UCSD-AML1 (cell line): ENCODE data around the gene SEC62.
"Not testable (repeated sequence)": the region's sequence is repeated elsewhere in the genome, so short reads cannot be mapped to it uniquely, and the experiment has no call there.

Experiments
- DNase-seq: peaks from one replicate; lab custom pipeline; 2025; ENCODE audit not compliant: unreplicated experiment; lab: John Stamatoyannopoulos, UW

SEC62 gene

DNA sequence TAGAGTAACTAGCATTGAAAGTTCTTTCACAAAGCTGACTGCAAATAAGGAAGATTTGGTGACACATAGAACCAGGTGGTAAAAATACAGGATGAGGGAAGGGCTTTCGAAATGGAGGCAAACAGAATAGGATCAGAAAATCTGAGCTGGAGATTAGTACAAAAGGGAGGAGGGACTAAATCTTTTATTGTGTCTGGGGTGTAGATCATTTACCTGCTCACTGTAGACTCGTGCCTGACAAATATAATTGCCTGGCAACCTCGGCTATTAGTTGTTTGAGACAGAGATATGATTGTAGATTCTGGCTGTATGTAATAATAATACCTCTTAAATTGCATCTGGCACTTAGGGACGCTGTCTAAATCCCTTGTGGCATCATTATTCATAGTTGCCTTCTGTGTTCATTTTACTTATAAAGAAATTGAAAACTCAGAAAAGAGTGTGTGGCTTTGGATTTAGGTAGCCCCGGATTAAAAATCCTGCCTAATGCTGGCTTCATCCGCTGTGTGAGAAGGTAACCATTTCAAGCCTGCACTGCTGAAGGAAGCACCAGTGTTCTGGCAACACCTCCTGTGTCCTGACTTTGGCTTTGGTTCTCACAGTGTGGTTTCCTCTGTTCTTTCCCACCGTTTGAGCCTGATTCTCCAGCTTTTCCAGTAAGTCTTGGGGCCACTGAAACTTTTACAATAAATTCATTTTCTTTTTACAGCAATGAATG is 46.2 kb downstream of the SEC62 start:
- DNase-seq: no peak

DNA sequence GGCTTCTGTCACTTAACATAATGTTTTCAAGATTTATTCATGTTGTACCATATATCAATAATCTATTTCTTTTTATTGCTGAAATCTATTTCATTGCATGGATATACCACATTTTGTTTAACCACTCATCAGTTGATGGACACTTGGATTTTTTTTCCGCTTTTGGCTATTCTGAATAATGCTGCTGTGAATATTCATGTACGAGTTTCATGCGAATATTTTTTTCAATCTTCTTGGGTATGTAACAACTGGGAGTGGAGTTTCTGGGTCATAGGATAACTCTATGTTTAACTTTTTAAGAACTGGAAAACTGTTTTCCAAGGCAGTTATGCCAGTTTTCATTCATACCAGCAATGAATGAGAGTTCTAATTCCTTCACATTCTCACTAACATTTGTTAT is 49.5 kb downstream of the SEC62 start:
- no peak for DNase-seq

DNA sequence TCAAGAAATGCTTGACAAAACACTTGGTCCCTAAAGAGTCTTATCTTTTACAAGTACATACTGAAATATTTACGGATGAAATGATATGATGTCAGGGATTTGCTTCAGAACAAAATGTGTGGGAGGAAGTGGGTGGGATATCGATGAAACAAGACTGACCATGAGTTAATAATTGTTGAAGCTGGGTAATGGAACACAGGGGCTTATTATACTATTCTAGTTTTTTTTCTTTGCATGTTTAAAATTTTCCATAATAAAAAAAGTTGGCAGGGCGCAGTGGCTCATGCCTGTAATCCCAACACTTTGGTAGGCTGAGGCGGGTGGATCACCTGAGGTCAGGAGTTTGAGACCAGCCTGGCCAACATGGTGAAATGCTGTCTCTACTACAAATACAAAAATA is 52.7 kb downstream of the SEC62 start:
- DNase-seq: not testable (repeated sequence)

DNA sequence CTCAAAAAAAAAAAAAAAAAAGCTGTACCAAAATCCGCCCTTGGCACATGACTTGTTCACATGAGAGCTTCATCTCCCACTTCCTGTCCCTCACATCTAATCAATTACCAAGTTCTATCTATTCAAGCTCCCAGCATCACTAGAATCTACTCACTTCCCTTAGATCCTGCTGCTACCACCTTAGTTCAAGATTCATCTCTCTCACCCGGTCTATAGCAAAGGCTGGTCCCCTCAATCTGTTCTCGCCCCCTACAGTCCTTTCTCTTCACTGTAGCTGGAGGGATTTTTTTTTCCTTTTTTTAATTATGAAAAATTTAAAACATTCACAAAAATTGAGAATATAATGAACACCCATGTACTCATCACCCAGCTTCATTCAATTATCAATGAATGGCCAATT is 54.5 kb downstream of the SEC62 start:
- no peak for DNase-seq

DNA sequence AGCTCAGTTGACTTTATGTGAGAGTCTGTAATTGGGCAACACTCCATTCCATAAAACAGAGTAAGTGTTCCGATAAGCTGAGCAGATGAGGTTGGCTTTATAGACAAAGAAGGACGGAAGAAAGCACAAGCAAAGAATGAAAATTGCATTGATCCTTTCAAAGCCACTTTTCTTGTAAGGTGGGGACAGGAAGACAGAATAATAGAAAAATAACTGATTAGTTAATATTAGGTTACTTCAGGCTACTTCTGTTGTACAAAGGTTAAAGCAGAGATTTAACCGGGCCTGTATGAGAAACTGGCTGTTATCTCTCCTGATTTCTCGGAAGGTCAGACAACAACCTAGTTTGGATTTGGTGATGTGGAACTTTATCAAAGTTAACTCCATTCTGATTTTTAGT is 55.7 kb downstream of the SEC62 start:
- no peak for DNase-seq

DNA sequence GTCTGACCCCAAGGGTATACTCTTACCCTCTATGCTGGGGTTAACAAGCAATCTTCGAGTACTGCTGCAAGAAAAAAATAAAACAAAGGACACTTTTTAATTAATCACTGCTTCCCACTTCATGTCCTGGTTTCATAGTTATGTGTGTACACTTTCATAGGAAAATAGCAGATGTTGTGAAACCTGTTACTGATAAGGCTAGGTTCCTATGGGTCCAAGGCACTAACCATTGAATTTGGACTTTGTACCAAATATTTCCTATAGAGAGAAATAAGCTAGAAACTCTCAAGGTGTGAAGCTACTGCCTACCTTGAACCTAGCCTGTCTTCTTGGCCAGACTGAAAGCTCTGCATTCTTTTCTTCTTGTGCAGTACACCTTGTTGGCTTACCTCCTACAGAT is 56.6 kb downstream of the SEC62 start:
- no peak for DNase-seq

DNA sequence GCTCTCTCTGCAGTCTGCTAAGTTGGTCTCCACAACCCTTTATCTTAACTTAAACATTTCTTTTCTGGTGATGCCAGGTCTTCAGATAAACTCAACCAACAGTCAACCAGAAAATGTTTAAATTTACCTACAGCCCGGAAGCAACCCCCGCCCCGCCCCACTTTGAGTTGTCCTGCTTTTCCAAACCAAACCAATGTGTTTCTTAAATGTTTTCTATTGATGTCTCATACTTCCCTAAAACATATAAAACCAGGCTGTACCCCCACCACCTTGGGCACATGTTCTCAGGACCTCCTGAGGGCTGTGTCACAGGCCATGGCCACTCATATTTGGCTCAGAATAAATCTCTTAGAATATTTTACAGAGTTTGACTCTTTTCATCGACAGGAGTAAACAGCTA is 58.0 kb downstream of the SEC62 start:
- no peak for DNase-seq

DNA sequence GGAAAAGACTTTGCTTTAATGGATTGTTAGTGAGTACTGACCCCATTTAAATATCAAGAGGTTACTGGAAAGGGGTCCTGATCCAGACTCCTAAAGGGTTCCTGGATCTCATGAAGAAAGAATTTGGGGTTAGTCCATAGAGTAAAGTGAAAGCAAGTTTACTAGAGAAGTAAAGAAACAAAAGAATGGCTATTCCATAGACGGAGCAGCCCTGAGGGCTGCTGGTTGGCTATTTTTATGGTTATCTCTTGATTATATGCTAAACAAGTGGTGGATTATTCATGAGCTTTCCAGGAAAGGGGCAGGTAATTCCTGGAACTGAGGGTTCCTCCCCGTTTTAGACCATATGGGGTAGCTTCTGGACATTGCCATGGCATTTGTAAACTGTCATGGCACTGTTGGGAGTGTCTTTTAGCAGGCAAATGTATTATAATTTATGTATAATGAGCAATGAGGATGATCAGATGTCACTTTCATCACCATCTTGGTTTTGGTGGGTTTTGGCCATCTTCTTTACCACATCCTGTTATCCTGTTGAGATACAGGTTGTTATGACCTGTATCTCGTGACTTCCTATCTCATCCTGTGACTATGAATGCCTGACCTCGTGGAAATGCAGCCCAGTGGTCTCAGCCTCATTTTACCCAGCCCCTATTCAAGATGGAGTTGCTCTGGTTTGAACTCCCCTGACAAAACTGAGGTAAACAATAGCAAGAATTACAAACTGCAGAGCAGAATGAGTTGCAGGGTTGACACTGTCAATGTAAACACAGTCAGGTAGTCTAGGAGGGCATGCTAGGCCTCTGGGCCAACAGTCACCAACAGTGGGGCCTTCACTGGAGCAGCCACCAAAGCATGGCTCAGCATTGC is 60.9 kb downstream of the SEC62 start:
- DNase-seq: no peak

DNA sequence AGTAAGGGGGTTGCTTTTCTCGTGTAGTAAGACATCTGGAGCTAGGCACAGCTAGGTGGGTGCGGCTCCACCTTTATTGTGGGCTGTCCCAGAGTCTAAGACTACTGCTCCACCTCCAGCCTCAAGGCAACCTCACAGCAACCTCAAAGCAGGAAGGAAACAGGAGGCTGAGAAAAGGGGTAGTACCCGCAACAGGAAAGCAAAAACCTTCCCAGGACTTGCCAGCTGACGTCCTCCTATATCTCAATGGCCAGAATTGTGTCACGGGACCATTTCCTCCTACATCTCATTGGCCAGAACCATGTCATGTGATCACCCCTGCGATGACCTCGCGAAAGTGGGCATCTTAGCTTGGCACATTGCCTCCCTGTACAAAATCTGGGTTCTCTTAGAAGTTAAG is 66.9 kb downstream of the SEC62 start:
- peak; percentile 60 for DNase-seq

DNA sequence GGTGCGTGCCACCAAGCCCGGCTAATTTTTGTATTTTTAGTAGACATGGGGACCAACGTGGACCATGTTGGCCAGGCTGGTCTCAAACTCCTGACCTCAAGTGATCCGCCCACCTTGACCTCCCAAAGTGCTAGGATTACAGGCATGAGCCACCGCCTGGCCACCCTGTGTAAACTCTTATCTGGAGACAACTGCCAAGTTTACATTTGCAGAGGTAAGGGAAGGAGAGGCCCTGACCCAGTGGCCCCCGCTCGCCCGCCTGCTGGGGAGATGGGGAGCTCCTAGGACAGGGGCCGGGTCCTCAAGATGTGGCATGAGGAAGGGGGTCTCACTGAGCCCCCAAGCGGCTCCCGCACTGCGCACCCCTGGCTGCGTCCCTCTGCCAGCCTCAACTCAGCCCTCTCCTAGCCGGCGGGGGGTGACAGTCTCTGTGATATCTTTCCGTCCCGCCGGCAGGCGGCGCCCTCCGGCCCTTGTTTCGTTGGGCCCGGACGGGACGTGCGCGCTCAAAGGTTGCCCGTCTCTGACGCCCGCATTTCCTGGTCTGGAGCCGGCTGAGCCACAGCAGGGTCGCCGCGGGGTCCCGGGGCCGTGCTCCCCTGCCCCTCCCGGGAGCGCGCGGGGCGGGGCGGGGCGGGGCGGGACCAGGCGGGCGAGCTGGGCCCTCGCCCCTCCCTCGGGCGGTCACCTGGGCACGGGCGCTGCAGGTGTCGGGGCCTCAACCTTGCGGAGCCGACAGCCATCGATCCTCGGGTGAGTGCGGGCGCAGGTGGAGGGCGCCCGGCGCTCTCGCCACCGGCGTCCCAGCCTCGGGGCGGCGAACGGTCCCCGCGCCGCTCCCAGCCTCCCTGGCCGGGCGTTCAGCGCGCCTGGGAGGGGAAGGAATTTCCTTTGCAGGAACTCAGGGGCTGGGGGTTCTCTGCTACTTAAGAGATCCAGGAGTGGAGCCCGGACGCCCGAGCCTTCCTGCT is 71.1 kb downstream of the SEC62 start, which contains the start of gene GPR160:
Gene GPR160 (plus strand): TSS at position 533 of the 971 bp plus-strand sequence. CDS start 45,978 bp downstream, outside the sequence.
- peak; percentile 87 for DNase-seq

DNA sequence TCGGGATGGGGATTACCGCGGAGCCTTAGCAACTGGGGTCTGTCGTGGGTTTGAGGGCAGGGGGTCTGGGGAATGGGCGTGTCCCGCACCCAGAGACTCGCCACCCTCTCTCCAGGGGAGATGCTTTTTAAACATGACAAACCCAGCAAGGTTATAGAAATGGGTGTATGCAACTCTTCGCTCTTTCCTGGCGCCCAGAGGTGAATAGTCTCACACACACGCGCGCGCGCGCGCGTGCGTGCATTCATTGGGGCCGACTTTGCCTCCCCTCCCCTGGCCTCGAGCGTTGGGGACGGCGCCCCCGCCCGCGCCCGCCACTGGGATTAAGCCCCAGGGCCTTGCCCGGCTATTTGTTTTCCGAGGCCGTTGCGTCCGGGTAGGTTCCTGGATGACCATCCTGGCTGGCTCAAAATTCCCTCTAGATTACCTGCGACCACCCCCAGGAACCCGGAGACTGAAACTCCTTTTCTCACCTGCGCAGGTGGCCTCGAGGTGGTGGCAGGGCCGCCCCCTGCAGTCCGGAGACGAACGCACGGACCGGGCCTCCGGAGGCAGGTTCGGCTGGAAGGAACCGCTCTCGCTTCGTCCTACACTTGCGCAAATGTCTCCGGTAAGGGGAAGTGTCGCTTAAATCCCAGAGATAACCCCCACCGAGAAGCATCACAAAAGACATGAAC is 72.0 kb downstream of the SEC62 start:
- no peak for DNase-seq

DNA sequence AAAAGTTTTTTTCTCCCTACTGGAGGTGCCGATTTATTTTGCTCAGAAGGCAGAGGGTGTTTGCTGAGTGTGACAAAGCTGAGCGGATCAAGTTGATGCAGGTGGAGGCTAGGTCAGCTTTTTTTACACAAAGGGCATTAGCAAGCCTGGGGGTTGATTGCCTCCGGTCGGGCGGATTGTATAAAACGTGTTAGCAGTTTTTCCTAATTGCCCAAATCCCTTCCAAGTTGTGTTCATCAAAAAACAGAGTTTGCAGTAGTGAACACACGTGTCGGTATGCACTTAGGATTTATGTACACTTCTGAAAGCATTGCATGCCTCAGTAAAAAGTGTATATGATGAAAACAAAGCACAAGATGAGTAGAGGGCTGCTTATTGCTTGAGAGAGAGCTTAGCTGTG is 73.8 kb downstream of the SEC62 start:
- DNase-seq: no peak

DNA sequence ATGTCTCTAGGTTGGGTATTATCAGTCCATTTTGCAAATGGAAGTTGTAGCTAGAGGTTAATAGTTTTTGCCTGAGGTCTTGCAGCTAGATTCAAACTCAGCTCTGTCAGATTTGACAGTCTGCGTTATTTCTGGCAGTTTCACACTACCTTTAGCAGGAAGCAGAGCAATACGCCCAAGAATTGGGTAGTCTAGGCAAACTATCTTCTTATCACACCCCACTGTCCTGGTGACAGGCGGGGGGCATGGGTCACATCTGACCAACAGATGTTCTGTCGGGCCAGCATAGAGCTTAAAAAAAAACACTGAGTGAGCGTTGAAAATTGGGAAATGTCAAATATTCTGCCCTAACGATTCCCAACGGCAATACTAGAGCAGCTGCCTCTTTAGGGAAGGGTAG is 76.9 kb downstream of the SEC62 start:
- DNase-seq: no peak

DNA sequence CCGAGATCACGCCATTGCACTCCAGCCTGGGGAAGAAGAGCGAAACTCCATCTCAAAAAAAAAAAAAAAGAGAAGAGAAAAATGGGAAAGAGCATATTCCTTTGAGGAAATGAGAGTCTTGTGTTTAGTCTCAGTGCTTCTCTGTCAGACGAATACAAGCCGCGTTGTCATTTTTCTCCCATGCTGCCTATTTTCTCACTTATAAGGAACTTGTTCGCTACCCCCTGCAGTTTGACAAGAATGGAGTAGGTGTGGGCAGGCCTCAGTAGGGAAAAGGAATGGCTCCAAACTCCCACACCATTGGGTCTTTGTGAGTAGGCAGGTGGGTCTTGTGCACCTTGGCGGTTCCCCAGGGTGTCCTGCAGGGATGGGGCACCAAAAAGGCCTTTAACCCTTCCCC is 77.7 kb downstream of the SEC62 start:
- no peak for DNase-seq

DNA sequence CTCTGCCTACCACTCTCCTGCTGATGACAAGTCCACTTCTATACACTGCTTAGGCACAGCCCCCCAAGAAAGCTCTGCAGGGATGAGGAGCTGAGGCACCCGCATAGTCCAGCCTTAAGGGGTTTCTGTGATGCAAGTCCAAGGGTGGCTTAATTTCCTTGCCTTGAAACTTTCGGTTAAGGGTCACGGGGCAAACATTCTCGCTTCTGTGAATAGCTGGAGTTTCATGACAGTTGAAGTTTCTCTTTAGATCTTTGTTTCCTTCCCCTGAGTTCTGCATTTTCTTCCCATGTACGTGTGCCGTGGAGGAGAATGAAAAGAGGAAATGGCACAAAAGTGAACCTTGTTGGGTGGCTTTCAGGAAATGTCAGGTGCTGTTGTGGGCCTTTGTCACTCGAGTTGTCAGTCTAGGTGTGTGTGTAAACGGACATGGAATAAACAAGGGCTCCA is 78.2 kb downstream of the SEC62 start:
- peak; percentile 48 for DNase-seq

DNA sequence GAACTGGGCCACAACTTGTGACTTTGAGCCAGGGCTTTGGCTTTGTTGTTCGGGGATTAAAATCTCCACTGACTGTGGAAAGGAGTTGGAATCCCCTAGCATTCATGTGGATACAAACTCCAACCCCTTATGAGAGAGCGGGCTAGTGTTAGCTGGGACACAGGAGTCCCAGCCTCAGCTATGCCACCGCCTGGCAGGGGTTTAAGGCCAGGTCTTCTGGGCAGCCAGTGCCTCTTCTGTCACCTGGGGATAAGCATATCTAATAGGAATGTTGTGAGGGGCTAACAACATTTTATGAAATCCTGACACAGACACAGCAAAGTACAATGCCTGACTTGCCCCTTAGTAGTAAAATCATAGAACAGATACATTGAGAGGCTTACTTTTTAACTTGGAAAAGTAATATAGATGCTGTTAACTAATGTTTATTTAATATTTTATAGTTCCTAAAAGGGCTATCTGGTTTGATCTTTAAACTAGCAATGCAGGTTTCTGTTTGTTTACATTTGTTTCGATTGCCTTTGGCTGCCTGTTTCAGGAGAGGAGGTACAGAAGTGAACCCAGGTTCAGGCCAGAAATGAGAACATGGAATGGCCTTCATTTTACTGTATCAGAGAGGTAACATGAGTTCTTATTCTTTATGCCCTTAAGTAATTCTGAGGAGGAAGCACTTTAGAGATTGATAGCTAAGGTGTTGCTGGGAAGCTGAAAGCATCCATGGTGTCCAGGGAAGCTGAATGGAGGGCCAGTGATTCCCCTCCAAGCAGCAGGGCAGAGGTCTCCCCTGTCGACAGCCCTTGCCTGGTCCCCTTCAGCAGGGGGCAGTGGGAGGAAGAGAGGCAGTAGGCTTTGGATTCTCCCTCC is 79.9 kb downstream of the SEC62 start:
- DNase-seq: no peak

DNA sequence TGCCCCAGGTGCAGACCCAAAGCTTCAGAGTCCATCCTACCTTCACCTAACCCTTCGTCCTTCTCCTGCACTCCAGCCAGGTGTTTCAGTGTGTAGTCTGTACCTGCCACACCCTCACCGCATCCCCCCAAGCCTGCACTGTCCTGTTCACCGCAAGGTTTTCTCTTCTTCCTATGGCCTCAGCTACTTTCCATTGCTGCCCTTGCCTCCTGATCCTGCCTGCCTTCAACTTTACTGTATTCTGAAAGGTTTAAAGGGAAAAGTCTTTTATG is 80.5 kb downstream of the SEC62 start:
- DNase-seq: no peak
